ENCODE measurements around the gene PLA2G4D.

PLA2G4D gene, protein sequence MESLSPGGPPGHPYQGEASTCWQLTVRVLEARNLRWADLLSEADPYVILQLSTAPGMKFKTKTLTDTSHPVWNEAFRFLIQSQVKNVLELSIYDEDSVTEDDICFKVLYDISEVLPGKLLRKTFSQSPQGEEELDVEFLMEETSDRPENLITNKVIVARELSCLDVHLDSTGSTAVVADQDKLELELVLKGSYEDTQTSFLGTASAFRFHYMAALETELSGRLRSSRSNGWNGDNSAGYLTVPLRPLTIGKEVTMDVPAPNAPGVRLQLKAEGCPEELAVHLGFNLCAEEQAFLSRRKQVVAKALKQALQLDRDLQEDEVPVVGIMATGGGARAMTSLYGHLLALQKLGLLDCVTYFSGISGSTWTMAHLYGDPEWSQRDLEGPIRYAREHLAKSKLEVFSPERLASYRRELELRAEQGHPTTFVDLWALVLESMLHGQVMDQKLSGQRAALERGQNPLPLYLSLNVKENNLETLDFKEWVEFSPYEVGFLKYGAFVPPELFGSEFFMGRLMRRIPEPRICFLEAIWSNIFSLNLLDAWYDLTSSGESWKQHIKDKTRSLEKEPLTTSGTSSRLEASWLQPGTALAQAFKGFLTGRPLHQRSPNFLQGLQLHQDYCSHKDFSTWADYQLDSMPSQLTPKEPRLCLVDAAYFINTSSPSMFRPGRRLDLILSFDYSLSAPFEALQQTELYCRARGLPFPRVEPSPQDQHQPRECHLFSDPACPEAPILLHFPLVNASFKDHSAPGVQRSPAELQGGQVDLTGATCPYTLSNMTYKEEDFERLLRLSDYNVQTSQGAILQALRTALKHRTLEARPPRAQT

DNA sequence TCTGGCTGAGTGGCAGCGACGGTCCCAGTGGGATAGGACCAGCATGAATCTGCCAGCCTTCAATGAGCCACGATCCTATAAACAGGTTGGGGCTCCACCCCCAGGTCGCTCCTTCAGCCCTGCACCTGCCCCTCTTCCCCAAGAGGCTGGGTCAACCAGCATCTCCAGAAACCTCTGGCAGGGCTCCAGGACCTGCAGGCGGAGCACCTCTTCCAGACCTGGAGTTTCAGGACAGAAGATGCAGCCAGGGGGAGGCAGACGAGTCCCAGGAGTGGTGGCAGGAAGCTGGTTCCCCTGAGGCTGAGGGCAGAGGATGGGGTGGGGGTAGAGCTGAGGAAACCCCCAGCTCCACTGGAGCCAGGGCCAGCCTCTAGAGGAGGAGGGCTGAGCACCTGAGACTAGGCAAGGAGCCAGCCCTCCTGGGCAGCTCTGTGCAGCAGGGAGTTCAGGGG, at the start of gene PLA2G4D:
Gene PLA2G4D, minus strand, starts transcription at position 51 of the 452 bp plus-strand sequence. CDS start 103 bp downstream, outside the sequence.
- H3K4me3 ChIP-seq (ENCODE audit: low read depth, low read length): no peak within 1 kb of the TSS
- in situ Hi-C loops (cut with HindIII; ENCODE audit: low pct_ligation_motif_present, low sequenced_read_pairs): no loop called here
- H3K27me3 ChIP-seq (replicated peaks): no peaks in the 10 kb centered on the region
- TF ChIP-seq, protein P1, sequence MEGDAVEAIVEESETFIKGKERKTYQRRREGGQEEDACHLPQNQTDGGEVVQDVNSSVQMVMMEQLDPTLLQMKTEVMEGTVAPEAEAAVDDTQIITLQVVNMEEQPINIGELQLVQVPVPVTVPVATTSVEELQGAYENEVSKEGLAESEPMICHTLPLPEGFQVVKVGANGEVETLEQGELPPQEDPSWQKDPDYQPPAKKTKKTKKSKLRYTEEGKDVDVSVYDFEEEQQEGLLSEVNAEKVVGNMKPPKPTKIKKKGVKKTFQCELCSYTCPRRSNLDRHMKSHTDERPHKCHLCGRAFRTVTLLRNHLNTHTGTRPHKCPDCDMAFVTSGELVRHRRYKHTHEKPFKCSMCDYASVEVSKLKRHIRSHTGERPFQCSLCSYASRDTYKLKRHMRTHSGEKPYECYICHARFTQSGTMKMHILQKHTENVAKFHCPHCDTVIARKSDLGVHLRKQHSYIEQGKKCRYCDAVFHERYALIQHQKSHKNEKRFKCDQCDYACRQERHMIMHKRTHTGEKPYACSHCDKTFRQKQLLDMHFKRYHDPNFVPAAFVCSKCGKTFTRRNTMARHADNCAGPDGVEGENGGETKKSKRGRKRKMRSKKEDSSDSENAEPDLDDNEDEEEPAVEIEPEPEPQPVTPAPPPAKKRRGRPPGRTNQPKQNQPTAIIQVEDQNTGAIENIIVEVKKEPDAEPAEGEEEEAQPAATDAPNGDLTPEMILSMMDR (IDR thresholded peaks at IDR 0.05; ENCODE audit: low read depth, low read length, missing control alignments): no peak
- H3K27ac ChIP-seq: no peak within 1 kb of the TSS
- DNase-seq: no peak
- no peaks in the 10 kb centered on the region for H3K36me3 ChIP-seq (replicated peaks)

DNA sequence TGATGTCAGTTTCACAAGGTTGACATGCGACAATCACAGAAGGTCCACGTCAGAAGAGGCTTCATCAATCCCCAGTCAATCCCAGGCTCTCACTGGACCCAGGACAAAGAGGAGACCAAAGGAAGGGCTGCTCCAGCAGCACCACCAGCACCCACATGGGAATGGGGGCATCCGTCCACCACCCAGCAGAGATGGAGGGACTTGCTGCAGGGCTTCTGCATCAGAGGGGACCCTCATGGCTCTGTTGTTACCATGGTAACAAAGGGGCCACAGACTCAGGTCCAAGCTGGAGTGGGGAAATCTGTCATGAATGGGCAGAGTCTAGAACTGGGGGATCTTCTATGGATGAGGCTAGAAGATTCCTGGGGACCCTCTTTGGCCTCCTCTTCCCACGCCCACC, 49.0 kb upstream of the PLA2G4D start:
- in situ Hi-C loops (cut with HindIII; ENCODE audit: low pct_ligation_motif_present, low sequenced_read_pairs): no loop called here
- DNase-seq: no peak
- no peak overlapping the region for H3K4me3 ChIP-seq (ENCODE audit: low read depth, low read length)
- H3K27me3 ChIP-seq (replicated peaks): peaks cover 4% of the 10 kb centered on the region
- H3K36me3 ChIP-seq (replicated peaks): no peaks in the 10 kb centered on the region
- TF ChIP-seq, protein P1 (IDR thresholded peaks at IDR 0.05; ENCODE audit: low read depth, low read length, missing control alignments): no peak
- no peak overlapping the region for H3K27ac ChIP-seq

DNA sequence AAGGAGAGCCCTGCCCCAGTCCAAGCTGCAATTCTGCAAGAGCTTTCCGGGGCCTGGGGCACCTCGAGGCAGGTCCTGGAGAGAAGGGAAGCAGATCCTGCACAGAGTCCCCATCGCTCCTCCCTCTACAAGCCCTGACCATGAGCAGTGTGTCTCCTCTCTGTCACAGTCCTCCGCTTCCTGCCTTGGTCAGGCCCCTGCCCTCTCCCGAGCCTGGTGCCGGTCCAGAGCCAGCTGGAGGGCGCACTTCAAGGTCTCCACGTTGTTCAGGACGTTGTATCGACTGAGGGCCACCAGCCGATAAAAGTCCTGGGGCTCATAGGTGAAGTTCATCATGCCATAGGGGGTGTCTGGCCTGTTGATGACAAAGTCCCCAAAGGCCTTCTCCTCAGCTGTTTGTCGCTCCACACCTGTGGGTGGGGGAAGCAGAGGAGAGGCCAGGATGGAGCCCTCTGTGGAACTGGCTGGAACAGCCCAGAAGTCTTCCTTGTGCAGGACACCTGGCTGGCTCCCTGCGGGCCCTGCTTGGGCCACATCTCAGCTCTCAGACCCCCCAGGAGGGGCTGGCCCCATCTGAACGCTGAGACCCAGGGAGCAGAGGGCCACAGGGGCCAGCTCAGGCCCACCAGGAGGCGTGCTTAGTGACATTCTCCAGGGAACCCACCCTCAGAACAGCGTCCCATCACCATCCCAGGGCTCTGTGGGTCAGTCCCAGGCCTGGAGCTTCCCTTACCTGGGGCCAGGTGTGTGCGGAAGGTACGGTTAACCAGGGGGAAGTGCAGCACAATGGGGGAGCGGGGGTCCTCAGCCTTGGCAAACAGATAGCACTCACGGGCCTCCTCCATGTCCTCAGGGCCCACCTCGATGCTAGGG, 47.7 kb upstream of the PLA2G4D start:
- Histone ChIP-seq H3K4me3 (ENCODE audit: low read depth, low read length) (no peak overlapping the region), H3K27ac (no peak overlapping the region), H3K36me3 (replicated peaks) (no peaks in the 10 kb centered on the region), H3K27me3 (replicated peaks) (peaks cover 4% of the 10 kb centered on the region)
- DNase-seq: no peak
- in situ Hi-C loops (cut with HindIII; ENCODE audit: low pct_ligation_motif_present, low sequenced_read_pairs): no loop called here
- TF ChIP-seq, protein P1 (IDR thresholded peaks at IDR 0.05; ENCODE audit: low read depth, low read length, missing control alignments): no peak

DNA sequence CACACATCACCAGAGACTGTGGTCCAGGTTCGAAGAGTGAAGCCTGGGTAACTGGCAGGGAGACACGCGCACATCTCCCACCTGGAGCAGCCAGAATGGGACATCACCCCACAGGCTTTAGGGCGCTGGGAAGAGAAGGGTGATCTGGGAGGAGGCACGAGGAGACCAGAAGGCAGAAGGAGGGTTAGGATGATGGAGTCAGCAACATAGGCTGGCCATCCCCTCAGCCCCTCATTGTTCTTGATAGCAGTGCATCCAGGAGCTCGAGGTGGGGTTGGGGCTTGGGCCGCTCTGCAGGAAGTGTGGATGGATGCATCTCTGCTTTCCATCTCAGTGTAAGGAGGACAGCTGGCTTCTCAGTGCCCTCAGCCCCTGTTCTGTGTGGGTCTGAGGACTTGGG, 46.9 kb upstream of the PLA2G4D start:
- DNase-seq: no peak
- Histone ChIP-seq H3K27me3 (replicated peaks) (peaks cover 4% of the 10 kb centered on the region), H3K27ac (no peak overlapping the region), H3K4me3 (ENCODE audit: low read depth, low read length) (no peak overlapping the region), H3K36me3 (replicated peaks) (no peaks in the 10 kb centered on the region)
- TF ChIP-seq, protein P1 (IDR thresholded peaks at IDR 0.05; ENCODE audit: low read depth, low read length, missing control alignments): no peak
- in situ Hi-C loops (cut with HindIII; ENCODE audit: low pct_ligation_motif_present, low sequenced_read_pairs): no loop called here

DNA sequence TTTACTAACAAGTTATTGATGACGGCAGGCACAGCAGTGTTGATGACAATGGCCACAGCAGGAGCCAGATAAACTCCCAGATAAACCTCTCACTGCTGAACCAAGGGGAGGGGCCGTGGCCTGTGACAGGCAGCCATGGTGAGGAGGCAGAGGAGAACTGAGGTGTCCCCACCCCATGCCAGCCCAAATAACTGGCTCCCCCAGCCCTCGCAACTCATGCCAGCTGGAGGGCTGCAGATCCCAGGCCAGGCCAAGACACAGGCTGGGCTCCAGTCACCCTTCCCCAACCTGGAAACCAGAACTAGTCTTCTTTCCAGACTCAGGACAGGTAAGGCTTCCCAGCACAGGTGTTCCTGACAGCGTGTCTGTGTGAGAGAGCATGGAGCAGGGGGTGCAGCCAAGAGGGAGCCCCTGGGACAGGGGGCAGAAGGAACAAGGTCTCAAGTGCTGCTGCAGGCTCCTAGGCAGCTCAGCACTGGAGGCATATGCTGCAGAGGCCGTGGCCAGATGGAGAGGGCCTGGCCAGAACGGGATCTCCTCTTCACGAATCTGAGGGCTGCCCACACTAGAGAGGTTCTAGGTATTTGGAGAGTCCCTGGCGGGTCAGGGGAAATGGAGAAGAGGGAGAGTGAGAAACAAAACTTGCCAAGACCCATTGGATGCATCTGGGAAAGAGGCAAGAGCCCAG, 46.2 kb upstream of the PLA2G4D start:
- Histone ChIP-seq H3K27ac (no peak overlapping the region), H3K4me3 (ENCODE audit: low read depth, low read length) (no peak overlapping the region), H3K27me3 (replicated peaks) (peaks cover 4% of the 10 kb centered on the region), H3K36me3 (replicated peaks) (no peaks in the 10 kb centered on the region)
- TF ChIP-seq, protein P1 (IDR thresholded peaks at IDR 0.05; ENCODE audit: low read depth, low read length, missing control alignments): no peak
- DNase-seq: no peak
- in situ Hi-C loops (cut with HindIII; ENCODE audit: low pct_ligation_motif_present, low sequenced_read_pairs): no loop called here
